GM23338 (cell line): ENCODE results near the gene EEF1AKMT4. TPM values are rescaled to one million over a fixed set of nuclear protein-coding genes. Genes with fewer than 3 reads are reported as not detected.
"Not testable (repeated sequence)": the region's sequence is repeated elsewhere in the genome, so short reads cannot be mapped to it uniquely, and the experiment has no call there.

ENCODE experiments used
- ATAC-seq: fragments of 200-7000 bp; cut with Tn5 transposase; 3 replicates; pipeline ENCODE4 v1.9.1; 2020
- DNase-seq: peaks from one replicate; pipeline ENCODE4 v3.0.0-alpha.2; 2015; ENCODE audit warnings: low spot score
- H2AFZ ChIP-seq: fragments of 200-600 bp; sonication (generic); 2 replicates; pipeline ENCODE4 v1.8.0; 2016; ENCODE audit warnings: antibody characterized with exemption, mild to moderate bottlenecking, moderate library complexity
- H3F3A ChIP-seq: fragments of 200-600 bp; sonication (generic); replicated peaks from 2 replicates; pipeline ENCODE4 v1.8.0; 2017; ENCODE audit warnings: antibody characterized with exemption, mixed run types, low read depth
- H3K27ac ChIP-seq: fragments of 200-600 bp; sonication (generic); 2 replicates; pipeline ENCODE4 v1.6.1; 2016; ENCODE audit warnings: low read depth
- H3K27me3 ChIP-seq: fragments of 200-600 bp; sonication (generic); 2 replicates; pipeline ENCODE4 v1.8.0; 2016; ENCODE audit warnings: mild to moderate bottlenecking, mixed run types, moderate library complexity; ENCODE audit not compliant: insufficient read depth
- H3K36me3 ChIP-seq: fragments of 200-600 bp; sonication (generic); 2 replicates; pipeline ENCODE4 v1.8.0; 2016; ENCODE audit warnings: mild to moderate bottlenecking; ENCODE audit not compliant: insufficient read depth
- H3K4me1 ChIP-seq: fragments of 200-600 bp; sonication (generic); 2 replicates; pipeline ENCODE4 v1.8.0; 2016; ENCODE audit warnings: mild to moderate bottlenecking, moderate library complexity; ENCODE audit not compliant: insufficient read depth
- H3K4me2 ChIP-seq: fragments of 200-600 bp; sonication (generic); 2 replicates; pipeline ENCODE4 v1.7.1; 2017; ENCODE audit warnings: mixed run types
- H3K4me3 ChIP-seq: fragments of 200-600 bp; sonication (generic); 2 replicates; pipeline ENCODE4 v1.6.1; 2016; ENCODE audit warnings: mixed run types
- H3K79me2 ChIP-seq: fragments of 200-600 bp; sonication (generic); replicated peaks from 2 replicates; pipeline ENCODE4 v1.8.0; 2017; ENCODE audit warnings: mild to moderate bottlenecking; ENCODE audit not compliant: insufficient read depth
- H3K9me2 ChIP-seq: fragments of 200-600 bp; sonication (generic); 2 replicates; pipeline ENCODE4 v1.8.0; 2017; ENCODE audit not compliant: insufficient read depth
- H4K20me1 ChIP-seq: fragments of 200-600 bp; sonication (generic); replicated peaks from 2 replicates; pipeline ENCODE4 v1.8.0; 2017; ENCODE audit warnings: mild to moderate bottlenecking; ENCODE audit not compliant: insufficient read depth
- H3K27ac Mint-ChIP-seq: 2 replicates; pipeline ENCODE4 v1.8.0; 2020; ENCODE audit warnings: inconsistent platforms, mild to moderate bottlenecking, moderate library complexity, mixed read lengths
- H3K27me3 Mint-ChIP-seq: 3 replicates; pipeline ENCODE4 v1.8.0; 2022; ENCODE audit warnings: low read depth, mild to moderate bottlenecking, moderate library complexity, mixed read lengths, inconsistent platforms; ENCODE audit not compliant: insufficient read depth, poor library complexity
- H3K36me3 Mint-ChIP-seq: 3 replicates; pipeline ENCODE4 v1.8.0; 2021; ENCODE audit warnings: low read depth, mild to moderate bottlenecking, inconsistent platforms, moderate library complexity, mixed read lengths
- H3K4me1 Mint-ChIP-seq: 3 replicates; pipeline ENCODE4 v1.8.0; 2020; ENCODE audit warnings: mild to moderate bottlenecking, inconsistent platforms, mixed read lengths
- H3K4me3 Mint-ChIP-seq: 3 replicates; pipeline ENCODE4 v1.8.0; 2021; ENCODE audit warnings: moderate library complexity, mild to moderate bottlenecking, inconsistent platforms, mixed read lengths
- H3K9me3 Mint-ChIP-seq: 3 replicates; pipeline ENCODE4 v1.8.0; 2020; ENCODE audit warnings: moderate library complexity, mild to moderate bottlenecking, inconsistent platforms, mixed read lengths
- EZH2 ChIP-seq: fragments of 200-600 bp; sonication (generic); IDR thresholded peaks from one replicate; pipeline ENCODE4 v1.8.0; 2017; ENCODE audit warnings: antibody characterized with exemption, mild to moderate bottlenecking, low read depth; ENCODE audit not compliant: unreplicated experiment
- polyA plus RNA-seq: library from polyadenylated mRNA; unstranded; fragments of >200 nt; fragmentation: Nextera tagmentation; extraction: Ambion mirVana; gene quantifications from 2 replicates; pipeline ENCODE4 v1.2.1, GENCODE V29; 2016
- total RNA-seq: library from RNA; depleted of rRNA; stranded (reverse); fragments of >200 nt; shearing (Covaris generic); gene quantifications from 2 replicates; pipeline ENCODE4 v1.2.3, GENCODE V29; 2014
- TF ChIP-seq, protein P1 (sequence below): fragments of 250-450 bp; sonication (Bioruptor Pico); IDR thresholded peaks from 2 replicates; pipeline ENCODE4 v1.5.0; 2020; ENCODE audit warnings: mild to moderate bottlenecking, moderate library complexity

EEF1AKMT4 gene
- total and polyA plus RNA-seq, 2 experiments from 2014 or later, result 12.9 to 14.3 TPM

DNA sequence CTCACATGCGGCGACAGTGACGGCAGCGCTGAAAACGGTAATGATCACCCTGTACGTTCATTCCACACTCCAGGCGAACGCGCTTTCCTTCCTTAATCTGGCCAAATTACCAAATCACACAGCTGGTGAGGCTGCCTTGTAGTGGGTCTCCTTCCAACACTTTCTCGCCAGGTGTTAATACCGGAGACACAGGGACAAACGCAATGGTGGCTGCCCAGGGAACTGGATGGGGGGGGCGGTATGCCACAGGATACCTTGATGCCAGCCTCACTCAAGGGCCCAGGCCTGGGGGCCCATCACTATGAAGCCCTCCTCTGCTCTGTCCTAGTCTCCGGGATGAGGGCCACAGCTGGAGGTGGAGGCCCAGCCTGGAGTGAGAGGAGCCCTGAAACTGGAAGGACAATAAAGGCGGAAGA, 13.3 kb downstream of the EEF1AKMT4 start:
- H3K9me3 Mint-ChIP-seq, result no peaks in the 10 kb centered on the region; the same call in 1 of the 3 replicates
- peaks cover 3% of the 10 kb centered on the region; the same call in 1 of the 2 replicates for H3K4me1 ChIP-seq
- H3K27me3 Mint-ChIP-seq, result peaks cover 49% of the 10 kb centered on the region
- H3K4me2 ChIP-seq, result peak overlapping the region; percentile 98
- H3K27ac ChIP-seq, result no peak overlapping the region
- H3K27ac Mint-ChIP-seq, result no peak overlapping the region
- H3K4me3 Mint-ChIP-seq, result peak overlapping the region; percentile 86
- peaks cover 11% of the 10 kb centered on the region for H4K20me1 ChIP-seq
- peaks cover 69% of the 10 kb centered on the region for H3K27me3 ChIP-seq
- ATAC-seq (no peak), DNase-seq (no peak)
- TF ChIP-seq EZH2, result peak; percentile 57
- TF ChIP-seq, protein P1, sequence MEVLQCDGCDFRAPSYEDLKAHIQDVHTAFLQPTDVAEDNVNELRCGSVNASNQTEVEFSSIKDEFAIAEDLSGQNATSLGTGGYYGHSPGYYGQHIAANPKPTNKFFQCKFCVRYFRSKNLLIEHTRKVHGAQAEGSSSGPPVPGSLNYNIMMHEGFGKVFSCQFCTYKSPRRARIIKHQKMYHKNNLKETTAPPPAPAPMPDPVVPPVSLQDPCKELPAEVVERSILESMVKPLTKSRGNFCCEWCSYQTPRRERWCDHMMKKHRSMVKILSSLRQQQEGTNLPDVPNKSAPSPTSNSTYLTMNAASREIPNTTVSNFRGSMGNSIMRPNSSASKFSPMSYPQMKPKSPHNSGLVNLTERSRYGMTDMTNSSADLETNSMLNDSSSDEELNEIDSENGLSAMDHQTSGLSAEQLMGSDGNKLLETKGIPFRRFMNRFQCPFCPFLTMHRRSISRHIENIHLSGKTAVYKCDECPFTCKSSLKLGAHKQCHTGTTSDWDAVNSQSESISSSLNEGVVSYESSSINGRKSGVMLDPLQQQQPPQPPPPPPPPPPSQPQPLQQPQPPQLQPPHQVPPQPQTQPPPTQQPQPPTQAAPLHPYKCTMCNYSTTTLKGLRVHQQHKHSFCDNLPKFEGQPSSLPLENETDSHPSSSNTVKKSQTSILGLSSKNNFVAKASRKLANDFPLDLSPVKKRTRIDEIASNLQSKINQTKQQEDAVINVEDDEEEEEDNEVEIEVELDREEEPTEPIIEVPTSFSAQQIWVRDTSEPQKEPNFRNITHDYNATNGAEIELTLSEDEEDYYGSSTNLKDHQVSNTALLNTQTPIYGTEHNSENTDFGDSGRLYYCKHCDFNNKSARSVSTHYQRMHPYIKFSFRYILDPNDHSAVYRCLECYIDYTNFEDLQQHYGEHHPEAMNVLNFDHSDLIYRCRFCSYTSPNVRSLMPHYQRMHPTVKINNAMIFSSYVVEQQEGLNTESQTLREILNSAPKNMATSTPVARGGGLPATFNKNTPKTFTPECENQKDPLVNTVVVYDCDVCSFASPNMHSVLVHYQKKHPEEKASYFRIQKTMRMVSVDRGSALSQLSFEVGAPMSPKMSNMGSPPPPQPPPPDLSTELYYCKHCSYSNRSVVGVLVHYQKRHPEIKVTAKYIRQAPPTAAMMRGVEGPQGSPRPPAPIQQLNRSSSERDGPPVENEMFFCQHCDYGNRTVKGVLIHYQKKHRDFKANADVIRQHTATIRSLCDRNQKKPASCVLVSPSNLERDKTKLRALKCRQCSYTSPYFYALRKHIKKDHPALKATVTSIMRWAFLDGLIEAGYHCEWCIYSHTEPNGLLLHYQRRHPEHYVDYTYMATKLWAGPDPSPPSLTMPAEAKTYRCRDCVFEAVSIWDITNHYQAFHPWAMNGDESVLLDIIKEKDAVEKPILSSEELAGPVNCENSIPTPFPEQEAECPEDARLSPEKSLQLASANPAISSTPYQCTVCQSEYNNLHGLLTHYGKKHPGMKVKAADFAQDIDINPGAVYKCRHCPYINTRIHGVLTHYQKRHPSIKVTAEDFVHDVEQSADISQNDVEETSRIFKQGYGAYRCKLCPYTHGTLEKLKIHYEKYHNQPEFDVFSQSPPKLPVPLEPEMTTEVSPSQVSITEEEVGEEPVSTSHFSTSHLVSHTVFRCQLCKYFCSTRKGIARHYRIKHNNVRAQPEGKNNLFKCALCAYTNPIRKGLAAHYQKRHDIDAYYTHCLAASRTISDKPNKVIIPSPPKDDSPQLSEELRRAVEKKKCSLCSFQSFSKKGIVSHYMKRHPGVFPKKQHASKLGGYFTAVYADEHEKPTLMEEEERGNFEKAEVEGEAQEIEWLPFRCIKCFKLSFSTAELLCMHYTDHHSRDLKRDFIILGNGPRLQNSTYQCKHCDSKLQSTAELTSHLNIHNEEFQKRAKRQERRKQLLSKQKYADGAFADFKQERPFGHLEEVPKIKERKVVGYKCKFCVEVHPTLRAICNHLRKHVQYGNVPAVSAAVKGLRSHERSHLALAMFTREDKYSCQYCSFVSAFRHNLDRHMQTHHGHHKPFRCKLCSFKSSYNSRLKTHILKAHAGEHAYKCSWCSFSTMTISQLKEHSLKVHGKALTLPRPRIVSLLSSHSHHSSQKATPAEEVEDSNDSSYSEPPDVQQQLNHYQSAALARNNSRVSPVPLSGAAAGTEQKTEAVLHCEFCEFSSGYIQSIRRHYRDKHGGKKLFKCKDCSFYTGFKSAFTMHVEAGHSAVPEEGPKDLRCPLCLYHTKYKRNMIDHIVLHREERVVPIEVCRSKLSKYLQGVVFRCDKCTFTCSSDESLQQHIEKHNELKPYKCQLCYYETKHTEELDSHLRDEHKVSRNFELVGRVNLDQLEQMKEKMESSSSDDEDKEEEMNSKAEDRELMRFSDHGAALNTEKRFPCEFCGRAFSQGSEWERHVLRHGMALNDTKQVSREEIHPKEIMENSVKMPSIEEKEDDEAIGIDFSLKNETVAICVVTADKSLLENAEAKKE (CRISPR knock-in tag), result no peak
- no peaks in the 10 kb centered on the region for H3K36me3 ChIP-seq
- H3K36me3 Mint-ChIP-seq, result peaks cover 8% of the 10 kb centered on the region; the same call in 1 of the 3 replicates
- H3K9me2 ChIP-seq, result no peaks in the 10 kb centered on the region
- H2AFZ ChIP-seq, result peak overlapping the region; percentile 99; the same call in 1 of the 2 replicates
- H3K4me1 Mint-ChIP-seq, result peaks cover 14% of the 10 kb centered on the region; the same call in 2 of the 3 replicates
- H3K4me3 ChIP-seq, result peak overlapping the region; percentile 91
- H3K79me2 ChIP-seq, result no peaks in the 10 kb centered on the region
- peaks cover 15% of the 10 kb centered on the region for H3F3A ChIP-seq

DNA sequence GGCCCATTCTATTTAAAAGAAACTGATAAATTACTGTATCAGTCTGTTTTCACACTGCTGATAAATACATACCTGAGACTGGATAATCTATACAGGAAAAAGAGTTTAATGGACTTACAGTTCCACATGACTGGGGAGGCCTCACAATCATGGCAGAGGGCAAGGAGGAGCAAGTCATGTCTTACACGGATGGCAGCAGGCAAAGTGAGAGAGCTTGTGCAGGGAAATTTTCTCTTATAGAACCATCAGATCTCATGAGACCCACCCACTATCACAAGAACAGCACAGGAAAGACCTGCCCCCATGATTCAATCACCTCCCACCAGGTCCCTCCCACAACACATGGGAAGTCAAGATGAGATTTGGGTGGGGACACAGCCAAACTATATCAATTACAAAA, 17.8 kb downstream of the EEF1AKMT4 start:
- H4K20me1 ChIP-seq, H3K9me3 Mint-ChIP-seq, H3F3A ChIP-seq, H3K36me3 Mint-ChIP-seq, H3K4me1 ChIP-seq, ATAC-seq, H3K9me2 ChIP-seq, DNase-seq, H3K27ac ChIP-seq, H3K4me3 ChIP-seq, H3K27ac Mint-ChIP-seq, H3K36me3 ChIP-seq, H3K4me3 Mint-ChIP-seq, H2AFZ ChIP-seq, H3K4me2 ChIP-seq, H3K79me2 ChIP-seq, H3K4me1 Mint-ChIP-seq: not testable (repeated sequence)
- peaks cover 31% of the 10 kb centered on the region for H3K27me3 ChIP-seq
- peaks cover 21% of the 10 kb centered on the region for H3K27me3 Mint-ChIP-seq
